Testis (tissue), 3 donors: ENCODE results near the gene TASP1. TPM values are rescaled to one million over a fixed set of nuclear protein-coding genes. Genes with fewer than 3 reads are reported as not detected.

Experiments
- DNase-seq: peaks from one replicate; pipeline ENCODE4 v3.0.0-alpha.2; 2019
- H3K27ac ChIP-seq, 2 donors: fragments of 200-600 bp; sonication (generic); one replicate each; pipeline ENCODE4 v1.5.1; 2019
- H3K27me3 ChIP-seq: fragments of 200-600 bp; sonication (generic); one replicate; pipeline ENCODE4 v1.5.1; 2019
- H3K36me3 ChIP-seq: fragments of 200-600 bp; sonication (generic); one replicate; pipeline ENCODE4 v1.5.1; 2017; ENCODE audit warnings: low read depth; ENCODE audit errors: missing control alignments
- H3K4me1 ChIP-seq: fragments of 200-600 bp; sonication (generic); one replicate; pipeline ENCODE4 v1.5.1; 2019
- H3K4me3 ChIP-seq, 2 donors: fragments of 200-600 bp; sonication (generic); one replicate each; pipeline ENCODE4 v1.5.1; 2017 to 2019
- H3K9me3 ChIP-seq: fragments of 200-600 bp; sonication (generic); one replicate; pipeline ENCODE4 v1.5.1; 2017
- POLR2A ChIP-seq: fragments of 450-650 bp; IDR thresholded peaks from one replicate; pipeline ENCODE4 v1.6.1; 2017; ENCODE audit warnings: antibody characterized with exemption, mild to moderate bottlenecking, moderate library complexity
- WGBS, 2 donors: methylation state at CpG; one replicate each; pipeline ENCODE4 v1.1.5; 2018; 5-methylcytosine and 5-hydroxymethylcytosine counted together
- intact Hi-C: fragments of 100-400 bp; cut with DNase I; formaldehyde crosslinking; loops from one replicate; pipeline ENCODE4 v1.15.1; 2023; ENCODE audit warnings: low total_unique reads
- polyA plus RNA-seq: library from polyadenylated mRNA; stranded (reverse); fragments of 350-450 nt; fragmentation: Illumina TruSeq; extraction: RNeasy Lipid Tissue Mini Kit (QIAGEN cat#74804); gene quantifications from one replicate; pipeline ENCODE4 v1.2.3, GENCODE V29; 2014; ENCODE audit warnings: low read depth, low replicate concordance; ENCODE audit not compliant: insufficient read depth
- total RNA-seq, 2 donors: library from RNA; depleted of rRNA; stranded (reverse); fragments of >200 nt; gene quantifications; one replicate each; pipeline ENCODE4 v1.2.3, GENCODE V29; 2016
- TF ChIP-seq, protein P1 (sequence below), 3 experiments: fragments of 450-650 bp in 2 of 3; fragments of 200-600 bp in 1 of 3; sonication (generic) in 1 of 3; IDR thresholded peaks; one replicate each; pipeline ENCODE4 v1.5.1; 2016 to 2019; ENCODE audit warnings: antibody characterized with exemption in 3 of 3, mild to moderate bottlenecking in 2 of 3, moderate library complexity in 1 of 3

TASP1 gene
- total and polyA plus RNA-seq, 3 donors from 2014 or later: 10.5 to 14.4 (median 13.1) TPM

DNA sequence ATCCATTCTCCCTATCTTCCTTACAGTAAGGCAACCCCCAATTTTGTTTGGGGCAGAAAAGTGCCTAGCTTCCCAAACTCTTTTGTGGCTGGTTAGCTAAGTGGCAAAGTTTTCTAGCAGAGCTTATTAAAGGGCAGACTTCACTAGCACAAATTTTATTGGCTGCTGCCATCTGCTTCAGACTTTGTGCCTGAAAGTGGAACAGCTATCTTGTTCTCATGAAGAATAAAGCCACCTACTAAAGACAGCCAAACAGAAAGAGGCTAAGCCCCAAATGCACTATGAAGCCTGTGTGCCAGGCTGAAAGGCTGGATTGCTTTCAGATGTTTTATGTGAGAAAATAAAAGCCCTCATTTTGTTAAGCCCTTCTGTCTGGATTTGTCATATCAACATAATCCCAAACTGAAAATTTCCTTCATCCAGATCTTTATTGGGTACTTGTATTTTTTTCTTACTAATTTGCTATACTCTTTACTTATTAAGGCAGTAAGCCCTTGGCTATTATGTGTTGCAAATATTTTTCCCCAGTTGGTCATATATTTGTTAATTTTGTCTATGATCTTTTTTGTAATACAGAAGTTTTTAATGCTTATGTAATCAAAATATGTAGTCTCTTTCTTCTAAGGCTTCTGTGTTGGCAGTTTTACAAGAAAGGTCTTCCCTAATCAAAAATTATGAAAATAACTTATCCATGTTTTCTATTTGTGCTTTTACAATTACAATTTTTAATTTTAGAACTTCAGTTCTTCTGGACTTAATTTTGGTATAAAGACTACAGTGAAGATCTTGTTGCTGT is 191.1 kb downstream of the TASP1 start:
- H3K4me3 ChIP-seq: no peak overlapping the region
- TF ChIP-seq, protein P1, sequence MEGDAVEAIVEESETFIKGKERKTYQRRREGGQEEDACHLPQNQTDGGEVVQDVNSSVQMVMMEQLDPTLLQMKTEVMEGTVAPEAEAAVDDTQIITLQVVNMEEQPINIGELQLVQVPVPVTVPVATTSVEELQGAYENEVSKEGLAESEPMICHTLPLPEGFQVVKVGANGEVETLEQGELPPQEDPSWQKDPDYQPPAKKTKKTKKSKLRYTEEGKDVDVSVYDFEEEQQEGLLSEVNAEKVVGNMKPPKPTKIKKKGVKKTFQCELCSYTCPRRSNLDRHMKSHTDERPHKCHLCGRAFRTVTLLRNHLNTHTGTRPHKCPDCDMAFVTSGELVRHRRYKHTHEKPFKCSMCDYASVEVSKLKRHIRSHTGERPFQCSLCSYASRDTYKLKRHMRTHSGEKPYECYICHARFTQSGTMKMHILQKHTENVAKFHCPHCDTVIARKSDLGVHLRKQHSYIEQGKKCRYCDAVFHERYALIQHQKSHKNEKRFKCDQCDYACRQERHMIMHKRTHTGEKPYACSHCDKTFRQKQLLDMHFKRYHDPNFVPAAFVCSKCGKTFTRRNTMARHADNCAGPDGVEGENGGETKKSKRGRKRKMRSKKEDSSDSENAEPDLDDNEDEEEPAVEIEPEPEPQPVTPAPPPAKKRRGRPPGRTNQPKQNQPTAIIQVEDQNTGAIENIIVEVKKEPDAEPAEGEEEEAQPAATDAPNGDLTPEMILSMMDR (IDR thresholded peaks at IDR 0.05): no peak
- no peak for TF ChIP-seq POLR2A
- no peaks in the 10 kb centered on the region for H3K4me1 ChIP-seq
- no peaks in the 10 kb centered on the region for H3K9me3 ChIP-seq
- intact Hi-C loops: no loop called here
- DNase-seq: no peak
- no peaks in the 10 kb centered on the region for H3K36me3 ChIP-seq
- no peaks in the 10 kb centered on the region for H3K27me3 ChIP-seq
- H3K27ac ChIP-seq: no peak overlapping the region

- no peak overlapping the region for H3K4me3 ChIP-seq
- no peaks in the 10 kb centered on the region for H3K4me1 ChIP-seq
- no peaks in the 10 kb centered on the region for H3K36me3 ChIP-seq
- H3K9me3 ChIP-seq: no peaks in the 10 kb centered on the region
- intact Hi-C loops: no loop called here
- no peaks in the 10 kb centered on the region for H3K27me3 ChIP-seq
- TF ChIP-seq, protein P1 (IDR thresholded peaks at IDR 0.05): no peak
- TF ChIP-seq POLR2A: no peak
- DNase-seq: no peak
- 96 to 97% methylated on average over 2 of the region's 2 CpGs for WGBS, 2 donors
- H3K27ac ChIP-seq: no peak overlapping the region
Measured at GRCh38 chr20:13443690-13444089, 195.0 kb downstream of the TASP1 start.

GRCh38 chr20:13442986-13443385 is 195.7 kb downstream of the TASP1 start:
- TF ChIP-seq, protein P1 (IDR thresholded peaks at IDR 0.05): no peak
- no peak for TF ChIP-seq POLR2A
- Histone ChIP-seq H3K4me3 (no peak overlapping the region), H3K4me1 (no peaks in the 10 kb centered on the region), H3K27me3 (no peaks in the 10 kb centered on the region), H3K36me3 (no peaks in the 10 kb centered on the region), H3K27ac (no peak overlapping the region), H3K9me3 (no peaks in the 10 kb centered on the region)
- 90 to 91% methylated on average over 1 of the region's 1 CpG for WGBS, 2 donors
- no peak for DNase-seq
- intact Hi-C loops: no loop called here

GRCh38 chr20:13441388-13441787 is 197.3 kb downstream of the TASP1 start:
- no peak for TF ChIP-seq POLR2A
- no peaks in the 10 kb centered on the region for H3K9me3 ChIP-seq
- no peak overlapping the region for H3K27ac ChIP-seq
- H3K4me3 ChIP-seq: no peak overlapping the region
- H3K4me1 ChIP-seq: no peaks in the 10 kb centered on the region
- no peaks in the 10 kb centered on the region for H3K27me3 ChIP-seq
- DNase-seq: no peak
- intact Hi-C loops: no loop called here
- H3K36me3 ChIP-seq: no peaks in the 10 kb centered on the region

DNA sequence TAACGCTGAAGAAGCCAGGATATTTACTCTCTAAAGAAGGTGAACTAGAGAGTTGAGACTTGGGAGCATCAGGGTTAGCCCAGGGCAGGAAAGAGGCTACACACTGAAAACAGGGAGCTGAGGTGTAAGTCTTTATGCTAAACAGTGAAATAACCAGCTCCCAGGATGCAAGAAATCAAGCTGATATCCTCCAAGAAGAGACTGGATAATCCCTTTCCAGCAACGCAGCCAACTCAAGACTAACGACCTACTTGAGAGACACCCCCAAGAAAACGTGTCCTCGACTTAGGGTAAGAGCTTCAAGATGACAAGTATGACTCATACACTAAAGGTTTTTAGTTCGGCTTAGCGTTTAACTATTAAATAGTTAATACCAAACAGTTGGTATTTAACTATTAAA is 202.2 kb downstream of the TASP1 start:
- no peaks in the 10 kb centered on the region for H3K4me1 ChIP-seq
- H3K27me3 ChIP-seq: no peaks in the 10 kb centered on the region
- H3K9me3 ChIP-seq: no peaks in the 10 kb centered on the region
- 89 to 91% methylated on average over 7 of the region's 7 CpGs for WGBS, 2 donors
- H3K36me3 ChIP-seq: no peaks in the 10 kb centered on the region
- intact Hi-C loops: no loop called here
- no peak overlapping the region for H3K27ac ChIP-seq
- no peak for DNase-seq
- TF ChIP-seq, protein P1 (IDR thresholded peaks at IDR 0.05): no peak
- TF ChIP-seq POLR2A: no peak
- H3K4me3 ChIP-seq: no peak overlapping the region
